Left ventricle myocardium inferior (tissue), 1 donor: Measurements from ENCODE around the gene SIGMAR1. TPM values are rescaled to one million over a fixed set of nuclear protein-coding genes. Genes with fewer than 3 reads are reported as not detected.
"Not testable (repeated sequence)": the region's sequence is repeated elsewhere in the genome, so short reads cannot be mapped to it uniquely, and the experiment has no call there.

Experiments
- DNase-seq: peaks from one replicate; pipeline ENCODE4 v3.0.0-alpha.2; 2020
- H3K27ac ChIP-seq: fragments of 200-600 bp; replicated peaks from 2 replicates; pipeline ENCODE4 v1.8.0; 2021
- H3K27me3 ChIP-seq: fragments of 200-600 bp; 2 replicates; pipeline ENCODE4 v1.8.0; 2021; ENCODE audit warnings: low read depth
- H3K36me3 ChIP-seq: fragments of 200-600 bp; 2 replicates; pipeline ENCODE4 v1.8.0; 2021
- H3K4me1 ChIP-seq: fragments of 200-600 bp; 2 replicates; pipeline ENCODE4 v1.8.0; 2021
- H3K4me3 ChIP-seq: fragments of 200-600 bp; 2 replicates; pipeline ENCODE4 v1.8.0; 2021; ENCODE audit warnings: mild to moderate bottlenecking, moderate library complexity
- H3K9me3 ChIP-seq: fragments of 200-600 bp; replicated peaks from 2 replicates; pipeline ENCODE4 v1.8.0; 2021
- CTCF ChIP-seq: fragments of 200-600 bp; IDR thresholded peaks from 2 replicates; pipeline ENCODE4 v1.8.0; 2021; ENCODE audit warnings: antibody characterized with exemption, mild to moderate bottlenecking, borderline replicate concordance
- intact Hi-C: fragments of 100-400 bp; cut with micrococcal nuclease; formaldehyde crosslinking; loops from one replicate; pipeline ENCODE4 v1.11.0; 2022
- total RNA-seq: library from RNA; stranded (reverse); fragmentation: NEBNext Ultra II Directional; extraction: Animal tissue kit (Norgen Biotek cat#: 25700); gene quantifications from one replicate; pipeline ENCODE4 v1.2.1, GENCODE V29; 2021
- donor health status: DM: no; HTN: yes; CAD: no; lungs with severe emphysema.

The SIGMAR1 gene
- total RNA-seq, 1 donor from 2014 or later = 20.0 TPM

DNA sequence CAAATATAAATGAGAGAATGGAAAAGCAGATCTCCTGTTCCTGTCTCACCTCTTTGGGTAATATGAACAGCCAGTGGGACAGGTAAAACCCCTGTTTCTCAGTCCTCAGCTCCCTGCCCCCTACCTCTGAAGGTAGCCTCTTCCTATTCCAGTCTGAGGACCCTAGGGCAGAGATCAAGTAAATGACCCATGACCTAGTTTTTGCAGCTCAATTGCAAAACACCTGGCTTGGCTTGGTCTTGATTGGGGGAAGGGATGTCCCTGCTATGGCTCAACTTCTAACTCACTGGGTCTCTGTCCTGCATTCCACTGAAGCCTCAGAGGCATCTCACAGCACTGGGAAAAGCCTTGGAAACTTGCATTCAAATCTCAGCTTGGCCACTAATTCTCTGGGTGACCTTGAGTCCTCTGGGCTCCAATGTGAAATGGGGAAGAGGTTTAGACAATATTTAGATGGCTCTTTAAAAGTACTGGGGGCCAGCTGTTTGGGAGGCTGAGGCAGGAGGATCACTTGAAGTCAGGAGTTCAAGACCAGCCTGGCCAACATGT lies 7.3 kb upstream of the SIGMAR1 start:
- Histone ChIP-seq H3K4me1 (peaks cover 38% of the 10 kb centered on the region), H3K27me3 (no peaks in the 10 kb centered on the region), H3K9me3 (no peaks in the 10 kb centered on the region), H3K4me3 (no peak overlapping the region), H3K36me3 (peaks cover 19% of the 10 kb centered on the region), H3K27ac (peak overlapping the region; percentile 19)
- no peak for DNase-seq
- intact Hi-C loops = no loop called here
- no peak for TF ChIP-seq CTCF

- intact Hi-C loops = no loop called here
- Histone ChIP-seq H3K9me3 (no peaks in the 10 kb centered on the region), H3K27me3 (no peaks in the 10 kb centered on the region), H3K4me1 (peaks cover 31% of the 10 kb centered on the region), H3K4me3 (no peak overlapping the region), H3K36me3 (no peaks in the 10 kb centered on the region), H3K27ac (no peak overlapping the region)
- DNase-seq = no peak
- TF ChIP-seq CTCF = no peak
Measured at GRCh38 chr9:34642679-34643078, 5.1 kb upstream of the SIGMAR1 start.

- H3K9me3 ChIP-seq, H3K4me3 ChIP-seq, H3K27me3 ChIP-seq, intact Hi-C loops, DNase-seq, H3K27ac ChIP-seq: not testable (repeated sequence)
- peaks cover 10% of the 10 kb centered on the region for H3K36me3 ChIP-seq
- H3K4me1 ChIP-seq = peaks cover 33% of the 10 kb centered on the region
Measured at GRCh38 chr9:34639322-34639721, 1.7 kb upstream of the SIGMAR1 start.

GRCh38 chr9:34638138-34638445 lies 505 bp upstream of the SIGMAR1 start:
- H3K4me3 ChIP-seq = peak overlapping the region; percentile 78
- intact Hi-C loops = no loop called here
- TF ChIP-seq CTCF = no peak
- peaks cover 10% of the 10 kb centered on the region for H3K36me3 ChIP-seq
- no peaks in the 10 kb centered on the region for H3K27me3 ChIP-seq
- H3K27ac ChIP-seq = peak overlapping the region; percentile 84
- H3K9me3 ChIP-seq = no peaks in the 10 kb centered on the region
- H3K4me1 ChIP-seq = peaks cover 37% of the 10 kb centered on the region
- DNase-seq = no peak

DNA sequence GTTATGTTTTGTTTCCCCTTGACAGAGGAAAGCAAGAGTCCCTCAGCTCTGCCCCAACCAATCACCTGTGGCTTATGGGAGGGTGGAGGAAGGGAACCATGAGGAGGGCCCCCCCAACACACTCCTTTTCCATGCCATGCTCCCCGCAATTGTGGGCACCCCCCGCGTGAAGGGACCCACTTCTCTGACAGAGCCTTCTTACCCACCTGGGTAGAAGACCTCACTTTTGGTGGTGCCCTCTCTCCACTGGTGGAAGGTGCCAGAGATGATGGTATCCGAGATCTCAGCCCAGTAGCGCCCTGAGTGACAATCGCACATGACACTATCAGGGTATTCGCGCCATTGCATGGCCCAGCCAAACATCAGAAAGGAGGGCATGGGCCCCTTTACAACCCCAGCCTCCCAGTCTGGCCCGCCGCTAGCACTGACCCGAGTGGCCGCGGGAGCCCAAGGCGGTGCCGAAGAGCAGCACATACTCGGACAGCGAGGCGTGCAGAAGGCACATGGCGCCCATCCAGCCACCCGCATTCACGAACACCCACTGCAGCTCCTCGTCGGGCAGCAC lies 714 bp downstream of the SIGMAR1 start:
- H3K4me3 ChIP-seq = peak overlapping the region; percentile 78
- H3K27me3 ChIP-seq = no peaks in the 10 kb centered on the region
- H3K4me1 ChIP-seq = peaks cover 37% of the 10 kb centered on the region
- H3K9me3 ChIP-seq = no peaks in the 10 kb centered on the region
- intact Hi-C loops = no loop called here
- TF ChIP-seq CTCF = no peak
- H3K27ac ChIP-seq = peak overlapping the region; percentile 84
- H3K36me3 ChIP-seq = peaks cover 10% of the 10 kb centered on the region
- DNase-seq = no peak

DNA sequence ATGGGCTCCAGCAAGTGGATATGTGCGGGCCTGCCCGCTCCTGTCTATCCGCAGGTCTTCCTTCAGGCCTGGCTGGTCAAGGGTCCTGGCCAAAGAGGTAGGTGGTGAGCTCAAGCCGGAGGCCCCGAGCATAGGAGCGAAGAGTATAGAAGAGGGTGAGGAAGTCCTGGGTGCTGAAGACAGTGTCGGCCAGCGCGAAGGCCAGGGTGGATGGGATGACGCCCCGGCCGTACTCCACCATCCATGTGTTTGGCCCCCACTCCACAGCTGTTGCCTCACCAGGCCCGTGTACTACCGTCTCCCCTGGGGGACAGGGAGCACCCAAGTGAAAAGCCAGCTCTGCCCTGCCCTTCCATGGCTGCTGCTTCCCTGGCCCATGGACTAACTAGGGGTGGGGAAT lies 2.0 kb downstream of the SIGMAR1 start:
- DNase-seq = no peak
- intact Hi-C loops = no loop called here
- no peak for TF ChIP-seq CTCF

More for the DNA sequence above, 2.0 kb downstream of the SIGMAR1 start:
- no peak overlapping the region for H3K27ac ChIP-seq
- no peaks in the 10 kb centered on the region for H3K27me3 ChIP-seq
- peaks cover 10% of the 10 kb centered on the region for H3K36me3 ChIP-seq
- no peaks in the 10 kb centered on the region for H3K9me3 ChIP-seq
- peaks cover 37% of the 10 kb centered on the region for H3K4me1 ChIP-seq
- H3K4me3 ChIP-seq = no peak overlapping the region
